HUDEP-2 (cell line): ENCODE measurements around the gene RBPJL.
A peak's percentile ranks its signal among the peaks of the same experiment; 100 is the strongest.

Experiments used
- DNase-seq, 76 experiments: peaks; one replicate each; lab custom pipeline; 2025; ENCODE audit not compliant: unreplicated experiment in 76 of 76; lab: John Stamatoyannopoulos, UW

The RBPJL gene

GRCh38 chr20:45355209-45356084, 48.8 kb downstream of the RBPJL start:
- DNase-seq: no peak

GRCh38 chr20:45358282-45359068, 51.8 kb downstream of the RBPJL start:
- DNase-seq: no peak

GRCh38 chr20:45359069-45359405, 52.4 kb downstream of the RBPJL start:
- DNase-seq: no peak

DNA sequence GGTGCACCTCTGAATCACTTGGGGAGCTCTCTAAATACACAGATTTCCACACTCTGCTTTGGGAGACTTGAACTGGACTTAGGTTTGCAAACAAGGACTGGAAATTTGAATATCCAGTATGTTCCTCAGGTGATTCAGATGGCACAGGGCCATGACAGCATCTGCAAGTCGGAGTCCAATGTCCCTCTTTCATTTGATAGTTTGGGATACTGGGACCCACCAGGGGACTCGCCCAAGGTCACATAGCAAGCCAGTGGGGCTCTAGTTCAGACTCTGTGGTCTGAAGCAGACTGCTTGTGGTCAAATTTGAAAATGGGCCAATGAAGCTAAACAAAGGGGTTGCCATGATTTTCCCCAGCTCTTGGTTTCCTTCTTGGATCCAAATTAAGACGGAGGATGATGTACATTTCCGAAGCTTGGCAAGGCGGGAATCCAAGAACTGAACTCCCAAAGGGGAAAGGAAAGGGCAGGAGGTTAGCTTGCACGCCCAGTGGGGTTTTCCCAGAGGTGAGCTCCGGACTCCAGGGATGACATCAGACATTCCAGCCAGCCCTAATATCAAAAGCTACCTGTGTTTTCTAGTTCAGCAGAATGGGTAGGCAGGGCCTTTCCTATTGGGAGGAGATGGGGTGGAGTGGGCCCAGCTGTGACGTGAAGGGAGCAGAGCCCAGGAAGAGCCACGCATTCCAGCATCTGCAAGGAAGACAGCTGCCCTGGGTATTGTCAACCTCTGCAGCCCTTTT, 52.9 kb downstream of the RBPJL start:
- DNase-seq: no peak

GRCh38 chr20:45361793-45362192, 55.2 kb downstream of the RBPJL start:
- no peak for DNase-seq

GRCh38 chr20:45362804-45363610, 56.4 kb downstream of the RBPJL start, which contains the start of gene SYS1:
Gene SYS1 (plus strand): TSS chr20:45363156. CDS start chr20:45363532, 376 bp downstream.
- peak; percentile 45 to 100 (median 97) for DNase-seq

- no peak for DNase-seq
These were observed 57.2 kb downstream of the RBPJL start for GRCh38 chr20:45363611-45364492.

GRCh38 chr20:45365444-45365970, 58.9 kb downstream of the RBPJL start:
- DNase-seq: no peak

DNA sequence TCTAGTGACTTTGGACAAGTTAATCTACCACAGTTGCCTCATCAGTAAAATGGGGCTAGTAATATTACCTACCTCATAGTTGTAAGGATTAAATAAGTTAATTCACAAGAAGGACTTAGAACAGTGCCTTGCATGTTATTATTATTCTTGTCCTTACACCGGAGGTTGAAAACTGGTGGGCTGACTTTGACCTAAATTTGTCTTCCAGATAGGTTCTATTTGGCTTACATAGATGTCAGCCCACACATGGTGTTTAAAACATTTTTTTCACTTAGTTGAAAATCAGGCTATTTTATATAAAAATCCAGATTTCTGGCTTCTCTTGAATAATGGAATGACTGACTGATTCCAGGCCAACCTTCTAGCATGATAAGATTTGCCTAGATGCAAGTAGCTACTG, 59.6 kb downstream of the RBPJL start:
- DNase-seq: no peak

- DNase-seq: no peak
These were observed 60.0 kb downstream of the RBPJL start for GRCh38 chr20:45366631-45367030.

DNA sequence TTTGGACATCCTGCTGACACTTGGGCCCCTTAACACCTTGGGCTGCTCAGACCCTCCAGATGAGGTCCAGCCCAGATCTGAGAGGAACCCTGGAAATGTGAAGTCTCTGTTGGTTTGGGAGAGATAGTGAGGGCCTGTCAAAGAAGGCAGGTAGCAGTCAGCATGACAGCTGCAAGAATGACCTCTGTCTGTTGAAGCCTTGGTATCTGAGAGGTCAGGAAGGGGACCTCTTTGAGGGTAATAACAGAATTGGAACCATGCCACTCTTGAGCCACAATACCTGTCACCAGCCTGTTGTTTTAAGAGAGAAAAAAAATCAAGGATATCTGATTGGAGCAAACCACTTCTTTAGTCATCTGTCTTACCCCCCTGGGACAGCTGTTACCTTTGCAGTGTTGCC, 60.5 kb downstream of the RBPJL start:
- DNase-seq: no peak
